ENCODE results near the gene MARCHF10. TPM values are rescaled to one million over a fixed set of nuclear protein-coding genes. Genes with fewer than 3 reads are reported as not detected.
"Not testable (repeated sequence)": the region's sequence is repeated elsewhere in the genome, so short reads cannot be mapped to it uniquely, and the experiment has no call there.

Gene MARCHF10
- total RNA-seq, 2 experiments from 2014 or later = not detected

DNA sequence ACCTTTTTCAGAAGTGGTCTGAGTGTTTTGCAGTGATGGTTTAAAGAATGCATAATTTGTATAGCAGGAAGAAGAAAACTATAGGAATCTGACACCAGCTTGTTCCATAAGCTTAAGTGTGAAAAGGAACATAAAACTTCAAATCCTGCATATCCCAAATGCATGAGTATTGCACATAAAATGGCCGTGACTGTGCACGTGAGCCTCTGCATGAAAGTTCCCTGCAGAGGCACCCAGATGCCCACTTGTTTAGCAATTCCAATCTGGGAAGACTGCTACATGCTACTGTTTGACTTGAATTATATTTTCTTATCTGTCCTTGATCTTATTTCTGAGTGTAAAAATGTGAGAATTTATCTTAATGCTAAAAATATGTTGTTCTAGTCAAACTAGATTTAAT is 21.5 kb downstream of the MARCHF10 start:
- no peak overlapping the region for H3K27ac Mint-ChIP-seq
- intact Hi-C loops (cut with micrococcal nuclease) = no loop called here
- no peak for DNase-seq
- no peak overlapping the region for H3K4me3 Mint-ChIP-seq
- H3K27me3 Mint-ChIP-seq = peaks cover 11% of the 10 kb centered on the region
- no peaks in the 10 kb centered on the region for H3K36me3 Mint-ChIP-seq (ENCODE audit: low read depth)
- no peak for ATAC-seq
- no peaks in the 10 kb centered on the region for H3K4me1 Mint-ChIP-seq (ENCODE audit: low read depth)
- ChIA-PET POLR2A (no interaction called here), CTCF (no interaction called here)
- peaks cover 8% of the 10 kb centered on the region for H3K9me3 Mint-ChIP-seq
- TF ChIP-seq, protein P1, sequence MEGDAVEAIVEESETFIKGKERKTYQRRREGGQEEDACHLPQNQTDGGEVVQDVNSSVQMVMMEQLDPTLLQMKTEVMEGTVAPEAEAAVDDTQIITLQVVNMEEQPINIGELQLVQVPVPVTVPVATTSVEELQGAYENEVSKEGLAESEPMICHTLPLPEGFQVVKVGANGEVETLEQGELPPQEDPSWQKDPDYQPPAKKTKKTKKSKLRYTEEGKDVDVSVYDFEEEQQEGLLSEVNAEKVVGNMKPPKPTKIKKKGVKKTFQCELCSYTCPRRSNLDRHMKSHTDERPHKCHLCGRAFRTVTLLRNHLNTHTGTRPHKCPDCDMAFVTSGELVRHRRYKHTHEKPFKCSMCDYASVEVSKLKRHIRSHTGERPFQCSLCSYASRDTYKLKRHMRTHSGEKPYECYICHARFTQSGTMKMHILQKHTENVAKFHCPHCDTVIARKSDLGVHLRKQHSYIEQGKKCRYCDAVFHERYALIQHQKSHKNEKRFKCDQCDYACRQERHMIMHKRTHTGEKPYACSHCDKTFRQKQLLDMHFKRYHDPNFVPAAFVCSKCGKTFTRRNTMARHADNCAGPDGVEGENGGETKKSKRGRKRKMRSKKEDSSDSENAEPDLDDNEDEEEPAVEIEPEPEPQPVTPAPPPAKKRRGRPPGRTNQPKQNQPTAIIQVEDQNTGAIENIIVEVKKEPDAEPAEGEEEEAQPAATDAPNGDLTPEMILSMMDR (IDR thresholded peaks at IDR 0.05) = no peak

DNA sequence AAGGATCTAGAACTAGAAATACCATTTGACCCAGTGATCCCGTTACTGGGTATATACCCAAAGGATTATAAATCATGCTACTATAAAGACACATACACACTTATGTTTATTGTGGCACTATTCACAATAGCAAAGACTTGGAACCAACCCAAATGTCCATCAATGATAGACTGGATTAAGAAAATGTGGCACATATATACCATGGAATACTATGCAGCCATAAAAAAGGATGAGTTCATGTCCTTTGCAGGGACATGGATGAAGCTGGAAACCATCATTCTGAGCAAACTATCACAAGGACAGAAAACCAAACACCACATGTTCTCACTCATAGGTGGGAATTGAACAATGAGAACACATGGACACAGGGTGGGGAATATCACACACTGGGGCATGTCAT is 22.1 kb downstream of the MARCHF10 start:
- H3K27ac Mint-ChIP-seq; H3K4me1 Mint-ChIP-seq (ENCODE audit: low read depth); H3K36me3 Mint-ChIP-seq (ENCODE audit: low read depth); CTCF ChIA-PET; DNase-seq; intact Hi-C loops (cut with micrococcal nuclease); H3K9me3 Mint-ChIP-seq; ATAC-seq; POLR2A ChIA-PET; H3K4me3 Mint-ChIP-seq: not testable (repeated sequence)
- peaks cover 11% of the 10 kb centered on the region for H3K27me3 Mint-ChIP-seq

DNA sequence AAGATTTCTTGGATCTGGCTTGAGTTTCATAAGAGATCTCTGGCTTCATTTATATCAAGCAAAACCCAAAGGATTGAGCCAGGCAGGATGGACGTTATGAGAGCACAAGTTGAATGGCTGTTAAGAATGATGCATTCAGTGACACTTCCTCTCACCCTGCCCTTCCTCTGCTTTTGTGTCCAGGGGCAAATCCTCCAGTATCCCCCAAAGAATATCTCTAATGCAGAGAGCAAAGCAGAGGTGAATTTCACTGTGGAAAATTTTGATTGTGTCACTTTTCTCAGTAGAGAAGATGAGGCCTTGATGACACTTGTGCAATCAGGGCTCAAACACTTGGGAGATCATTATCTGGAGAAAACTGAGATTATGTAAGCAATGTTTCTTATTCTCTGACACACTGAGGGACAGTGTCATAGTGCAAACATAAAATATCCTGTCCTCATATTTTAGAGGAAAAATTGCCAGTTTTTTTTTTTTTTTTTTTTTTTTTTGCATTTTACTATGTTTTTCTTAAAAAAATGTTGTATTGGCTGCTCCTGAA is 25.3 kb downstream of the MARCHF10 start:
- H3K9me3 Mint-ChIP-seq = peaks cover 8% of the 10 kb centered on the region
- TF ChIP-seq, protein P1 (IDR thresholded peaks at IDR 0.05) = no peak
- ChIA-PET CTCF (no interaction called here), POLR2A (no interaction called here)
- H3K36me3 Mint-ChIP-seq (ENCODE audit: low read depth) = no peaks in the 10 kb centered on the region
- ATAC-seq = no peak
- H3K27me3 Mint-ChIP-seq = peaks cover 8% of the 10 kb centered on the region
- no peak overlapping the region for H3K27ac Mint-ChIP-seq
- no peak overlapping the region for H3K4me3 Mint-ChIP-seq
- no peaks in the 10 kb centered on the region for H3K4me1 Mint-ChIP-seq (ENCODE audit: low read depth)
- intact Hi-C loops (cut with micrococcal nuclease) = no loop called here
- no peak for DNase-seq

DNA sequence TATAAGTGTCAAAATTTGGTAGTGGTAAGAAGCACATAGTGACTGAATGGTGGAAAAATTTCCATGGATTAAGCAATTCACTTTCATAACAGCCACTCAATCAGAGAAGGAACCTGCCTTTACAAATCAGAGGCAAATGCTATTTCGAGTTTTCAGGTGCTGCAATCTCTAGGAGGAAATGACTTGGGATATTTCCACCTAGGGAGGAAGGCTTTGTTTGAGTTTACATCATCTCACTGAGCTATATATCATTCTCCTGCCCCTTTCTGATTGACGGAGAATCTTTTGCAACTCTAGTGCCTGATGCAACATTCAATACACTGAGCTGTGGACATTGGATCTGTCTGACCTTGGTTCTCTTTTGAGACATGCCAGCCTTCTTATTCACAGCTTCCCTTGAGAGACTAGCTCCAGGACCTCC is 26.3 kb downstream of the MARCHF10 start:
- Mint-ChIP-seq H3K27me3 (peaks cover 8% of the 10 kb centered on the region), H3K9me3 (peaks cover 8% of the 10 kb centered on the region), H3K27ac (no peak overlapping the region), H3K4me3 (no peak overlapping the region), H3K4me1 (ENCODE audit: low read depth) (no peaks in the 10 kb centered on the region), H3K36me3 (ENCODE audit: low read depth) (no peaks in the 10 kb centered on the region)
- DNase-seq (no peak), ATAC-seq (no peak)
- TF ChIP-seq, protein P1 (IDR thresholded peaks at IDR 0.05) = no peak
- CTCF ChIA-PET = no interaction called here
- POLR2A ChIA-PET = interaction anchor here (0.7 kb wide), 1 partner anchor 47 kb away, joined by 3 read pairs; no protein-coding TSS in a partner anchor
- intact Hi-C loops (cut with micrococcal nuclease) = no loop called here

DNA sequence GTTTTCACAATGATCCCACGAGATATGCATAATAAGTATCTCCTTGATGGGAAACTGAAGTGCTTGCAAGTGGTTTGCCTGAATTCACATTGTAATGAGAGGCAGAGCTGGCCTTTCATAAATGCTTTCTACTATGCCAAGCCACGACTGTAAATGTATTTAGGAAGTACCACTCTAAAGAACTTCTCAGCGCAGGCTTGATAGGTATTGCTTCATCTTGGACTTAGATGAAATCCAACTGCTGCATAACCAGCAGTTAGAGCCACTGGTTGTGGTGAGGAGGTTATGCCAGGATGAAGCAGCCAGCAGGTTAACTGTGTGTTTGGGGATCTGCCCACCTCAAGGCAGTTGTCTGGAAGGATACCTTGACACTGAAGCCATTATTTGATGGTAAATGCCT is 26.8 kb downstream of the MARCHF10 start:
- intact Hi-C loops (cut with micrococcal nuclease) = no loop called here
- Mint-ChIP-seq H3K4me1 (ENCODE audit: low read depth) (no peaks in the 10 kb centered on the region), H3K27ac (no peak overlapping the region), H3K9me3 (peaks cover 8% of the 10 kb centered on the region), H3K36me3 (ENCODE audit: low read depth) (no peaks in the 10 kb centered on the region), H3K27me3 (peaks cover 8% of the 10 kb centered on the region), H3K4me3 (no peak overlapping the region)
- TF ChIP-seq, protein P1 (IDR thresholded peaks at IDR 0.05) = no peak
- ChIA-PET POLR2A (no interaction called here), CTCF (no interaction called here)
- DNase-seq (no peak), ATAC-seq (no peak)

DNA sequence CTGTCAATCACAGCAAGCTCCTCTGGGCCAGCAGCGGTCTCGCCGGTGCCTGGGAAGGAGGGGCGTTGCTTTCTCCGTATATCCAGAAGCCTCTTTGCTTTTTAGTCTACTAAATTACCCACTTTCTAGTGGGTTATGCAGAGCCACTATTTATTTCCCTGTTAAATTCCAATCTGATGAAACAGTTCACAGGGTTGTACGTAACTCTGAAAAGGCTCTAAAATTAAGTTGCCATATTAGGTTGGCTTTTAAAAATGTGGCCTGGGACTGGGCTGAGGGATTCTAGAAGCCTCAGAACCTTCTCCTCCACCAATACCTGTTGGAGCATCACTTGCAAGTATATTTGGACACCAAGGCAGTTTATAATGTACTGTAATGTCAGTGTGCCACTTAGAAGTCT is 27.2 kb downstream of the MARCHF10 start:
- TF ChIP-seq, protein P1 (IDR thresholded peaks at IDR 0.05) = no peak
- no peaks in the 10 kb centered on the region for H3K4me1 Mint-ChIP-seq (ENCODE audit: low read depth)
- ChIA-PET POLR2A (no interaction called here), CTCF (no interaction called here)
- H3K27ac Mint-ChIP-seq = no peak overlapping the region
- H3K9me3 Mint-ChIP-seq = peaks cover 8% of the 10 kb centered on the region
- no peak for DNase-seq
- no peak for ATAC-seq
- H3K36me3 Mint-ChIP-seq (ENCODE audit: low read depth) = no peaks in the 10 kb centered on the region
- H3K27me3 Mint-ChIP-seq = peaks cover 8% of the 10 kb centered on the region
- H3K4me3 Mint-ChIP-seq = no peak overlapping the region
- intact Hi-C loops (cut with micrococcal nuclease) = no loop called here

Measured in activated CD8-positive, alpha-beta T cell treated with anti-CD3 and anti-CD28 coated beads for 36 hours (primary cell).